ENCODE measurements around the gene P2RY14. TPM values are rescaled to one million over a fixed set of nuclear protein-coding genes. Genes with fewer than 3 reads are reported as not detected.

P2RY14 gene
- total RNA-seq, 2 experiments from 2014 or later: 0.51 to 0.70 TPM

- TF ChIP-seq, protein P1, sequence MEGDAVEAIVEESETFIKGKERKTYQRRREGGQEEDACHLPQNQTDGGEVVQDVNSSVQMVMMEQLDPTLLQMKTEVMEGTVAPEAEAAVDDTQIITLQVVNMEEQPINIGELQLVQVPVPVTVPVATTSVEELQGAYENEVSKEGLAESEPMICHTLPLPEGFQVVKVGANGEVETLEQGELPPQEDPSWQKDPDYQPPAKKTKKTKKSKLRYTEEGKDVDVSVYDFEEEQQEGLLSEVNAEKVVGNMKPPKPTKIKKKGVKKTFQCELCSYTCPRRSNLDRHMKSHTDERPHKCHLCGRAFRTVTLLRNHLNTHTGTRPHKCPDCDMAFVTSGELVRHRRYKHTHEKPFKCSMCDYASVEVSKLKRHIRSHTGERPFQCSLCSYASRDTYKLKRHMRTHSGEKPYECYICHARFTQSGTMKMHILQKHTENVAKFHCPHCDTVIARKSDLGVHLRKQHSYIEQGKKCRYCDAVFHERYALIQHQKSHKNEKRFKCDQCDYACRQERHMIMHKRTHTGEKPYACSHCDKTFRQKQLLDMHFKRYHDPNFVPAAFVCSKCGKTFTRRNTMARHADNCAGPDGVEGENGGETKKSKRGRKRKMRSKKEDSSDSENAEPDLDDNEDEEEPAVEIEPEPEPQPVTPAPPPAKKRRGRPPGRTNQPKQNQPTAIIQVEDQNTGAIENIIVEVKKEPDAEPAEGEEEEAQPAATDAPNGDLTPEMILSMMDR (IDR thresholded peaks at IDR 0.05): no peak
- ChIA-PET POLR2A (interaction anchor here (0.6 to 4.0 kb wide), 8 partner anchors 16 to 59 kb away, joined by 3 to 39 read pairs (median 4); partner anchors contain the start of genes GPR171 and P2RY14), CTCF (interaction anchor here (0.7 to 8.5 kb wide), 25 partner anchors 8 to 612 kb away, joined by 3 to 254 read pairs (median 6); partner anchors contain the start of genes GPR171 and P2RY14)
- Mint-ChIP-seq H3K4me3 (no peak overlapping the region), H3K36me3 (ENCODE audit: low read depth) (peaks cover 10% of the 10 kb centered on the region), H3K27me3 (no peaks in the 10 kb centered on the region), H3K27ac (peak overlapping the region; percentile 92), H3K4me1 (ENCODE audit: low read depth) (peaks cover 64% of the 10 kb centered on the region), H3K9me3 (peaks cover 10% of the 10 kb centered on the region)
- ATAC-seq: no peak
- no peak for DNase-seq
- intact Hi-C loops (cut with micrococcal nuclease): loop anchor here (2.0 kb wide), 2 partner anchors 22 to 58 kb away; no protein-coding TSS in a partner anchor
These were observed 51.5 kb downstream of the P2RY14 start for GRCh38 chr3:151226825-151227224.

DNA sequence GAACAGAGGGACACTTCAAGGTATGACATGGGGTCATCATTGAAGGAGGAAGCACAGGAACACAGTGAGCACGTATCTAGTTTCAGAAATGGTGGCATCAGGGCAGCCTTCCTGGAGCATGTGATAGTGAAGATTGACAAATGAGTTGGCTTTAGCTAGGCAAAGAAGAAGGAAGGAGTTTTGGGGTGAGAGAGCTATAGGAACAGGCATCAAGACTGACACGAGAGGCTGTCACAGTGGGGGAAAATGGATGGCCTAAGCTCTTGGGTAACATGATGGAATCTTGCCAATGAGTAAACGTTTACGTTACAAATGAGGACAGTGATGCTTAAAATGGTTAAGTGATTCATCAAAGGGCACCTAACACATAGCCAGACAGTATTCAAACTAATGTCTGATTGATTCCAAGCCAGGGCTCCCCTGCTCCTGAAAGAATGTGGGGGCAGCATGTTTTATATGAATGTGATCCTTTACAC is 52.2 kb downstream of the P2RY14 start:
- peaks cover 14% of the 10 kb centered on the region for H3K36me3 Mint-ChIP-seq (ENCODE audit: low read depth)
- TF ChIP-seq, protein P1 (IDR thresholded peaks at IDR 0.05): no peak
- DNase-seq: no peak
- H3K27ac Mint-ChIP-seq: peak overlapping the region; percentile 92
- ChIA-PET POLR2A (interaction anchor here (0.6 to 4.0 kb wide), 5 partner anchors 9 to 58 kb away, joined by 3 to 39 read pairs (median 3); partner anchors contain the start of gene GPR171), CTCF (interaction anchor here (0.7 to 8.5 kb wide), 14 partner anchors 8 to 611 kb away, joined by 3 to 254 read pairs (median 16); partner anchors contain the start of gene P2RY14)
- intact Hi-C loops (cut with micrococcal nuclease): loop anchor here (2.0 kb wide), 2 partner anchors 21 to 57 kb away; no protein-coding TSS in a partner anchor
- peaks cover 11% of the 10 kb centered on the region for H3K9me3 Mint-ChIP-seq
- ATAC-seq: peak; percentile 35
- H3K4me1 Mint-ChIP-seq (ENCODE audit: low read depth): peaks cover 58% of the 10 kb centered on the region
- H3K4me3 Mint-ChIP-seq: peak overlapping the region; percentile 10
- no peaks in the 10 kb centered on the region for H3K27me3 Mint-ChIP-seq

- Mint-ChIP-seq H3K27me3 (no peaks in the 10 kb centered on the region), H3K36me3 (ENCODE audit: low read depth) (peaks cover 22% of the 10 kb centered on the region), H3K4me1 (ENCODE audit: low read depth) (peaks cover 50% of the 10 kb centered on the region), H3K27ac (peak overlapping the region; percentile 92), H3K4me3 (peak overlapping the region; percentile 13), H3K9me3 (peaks cover 16% of the 10 kb centered on the region)
- intact Hi-C loops (cut with micrococcal nuclease): no loop called here
- TF ChIP-seq, protein P1 (IDR thresholded peaks at IDR 0.05): no peak
- ChIA-PET POLR2A (interaction anchor here (0.7 to 4.0 kb wide), 5 partner anchors 8 to 24 kb away, joined by 3 to 39 read pairs (median 4); partner anchors contain the start of gene GPR171), CTCF (interaction anchor here (0.6 to 8.5 kb wide), 7 partner anchors 16 to 102 kb away, joined by 3 to 254 read pairs (median 30); partner anchors contain the start of gene P2RY14)
- DNase-seq (peak; percentile 37), ATAC-seq (peak; percentile 58)
These were observed 53.0 kb downstream of the P2RY14 start for GRCh38 chr3:151225040-151225975.

- ATAC-seq (no peak), DNase-seq (no peak)
- Mint-ChIP-seq H3K36me3 (ENCODE audit: low read depth) (peaks cover 22% of the 10 kb centered on the region), H3K4me3 (no peak overlapping the region), H3K4me1 (ENCODE audit: low read depth) (peaks cover 50% of the 10 kb centered on the region), H3K27ac (peak overlapping the region; percentile 92), H3K27me3 (no peaks in the 10 kb centered on the region), H3K9me3 (peaks cover 16% of the 10 kb centered on the region)
- CTCF ChIA-PET: interaction anchor here (1.5 to 8.5 kb wide), 5 partner anchors 15 to 103 kb away, joined by 3 to 254 read pairs (median 82); partner anchors contain the start of gene P2RY14
- intact Hi-C loops (cut with micrococcal nuclease): no loop called here
- TF ChIP-seq, protein P1 (IDR thresholded peaks at IDR 0.05): no peak
- POLR2A ChIA-PET: interaction anchor here (0.6 to 4.0 kb wide), 5 partner anchors 15 to 56 kb away, joined by 3 to 39 read pairs (median 4); partner anchors contain the start of gene GPR171
These were observed 54.0 kb downstream of the P2RY14 start for GRCh38 chr3:151224268-151224866.

All from activated CD8-positive, alpha-beta T cell treated with anti-CD3 and anti-CD28 coated beads for 36 hours (primary cell).